ENCODE data around the gene FGF14.

Gene FGF14

GRCh38 chr13:102000764-102001163, 401.1 kb downstream of the FGF14 start:
- H3K79me2 ChIP-seq (ENCODE audit: control insufficient read depth, low read length) = no peaks in the 10 kb centered on the region
- no peak overlapping the region for H3K4me2 ChIP-seq (ENCODE audit: low read length)
- H3K36me3 ChIP-seq (ENCODE audit: control insufficient read depth, low read length) = no peaks in the 10 kb centered on the region
- H3K9me3 ChIP-seq (ENCODE audit: control insufficient read depth, insufficient read depth, low read length) = no peaks in the 10 kb centered on the region
- H3K27me3 ChIP-seq (ENCODE audit: control insufficient read depth, low read length) = no peaks in the 10 kb centered on the region
- no peak for TF ChIP-seq CTCF (IDR thresholded peaks at IDR 0.05; ENCODE audit: low read depth, low read length, poor library complexity, severe bottlenecking)
- TF ChIP-seq EZH2phosphoT487 (IDR thresholded peaks at IDR 0.05; ENCODE audit: borderline replicate concordance, low read length) = no peak
- H3K27ac ChIP-seq (ENCODE audit: low read depth, low read length) = no peak overlapping the region
- H3K9me2 ChIP-seq (replicated peaks; ENCODE audit: control insufficient read depth, low read length) = no peaks in the 10 kb centered on the region
- no peaks in the 10 kb centered on the region for H3K4me1 ChIP-seq (ENCODE audit: control insufficient read depth, low read length)
- no peak overlapping the region for H3K4me3 ChIP-seq (ENCODE audit: low read length)
- H3F3A ChIP-seq (ENCODE audit: control insufficient read depth, insufficient read depth) = no peaks in the 10 kb centered on the region
- no peaks in the 10 kb centered on the region for H4K20me1 ChIP-seq (ENCODE audit: control insufficient read depth, insufficient read depth, low read depth, low read length)

- Histone ChIP-seq H3K36me3 (ENCODE audit: control insufficient read depth, low read length) (no peaks in the 10 kb centered on the region), H3K27ac (ENCODE audit: low read depth, low read length) (no peak overlapping the region), H3K9me3 (ENCODE audit: control insufficient read depth, insufficient read depth, low read length) (no peaks in the 10 kb centered on the region), H3K79me2 (ENCODE audit: control insufficient read depth, low read length) (no peaks in the 10 kb centered on the region), H3F3A (ENCODE audit: control insufficient read depth, insufficient read depth) (no peaks in the 10 kb centered on the region), H3K4me3 (ENCODE audit: low read length) (no peak overlapping the region), H3K27me3 (ENCODE audit: control insufficient read depth, low read length) (no peaks in the 10 kb centered on the region), H3K4me1 (ENCODE audit: control insufficient read depth, low read length) (no peaks in the 10 kb centered on the region), H3K4me2 (ENCODE audit: low read length) (no peak overlapping the region), H3K9me2 (replicated peaks; ENCODE audit: control insufficient read depth, low read length) (no peaks in the 10 kb centered on the region), H4K20me1 (ENCODE audit: control insufficient read depth, insufficient read depth, low read depth, low read length) (no peaks in the 10 kb centered on the region)
- TF ChIP-seq EZH2phosphoT487 (IDR thresholded peaks at IDR 0.05; ENCODE audit: borderline replicate concordance, low read length) (no peak), CTCF (IDR thresholded peaks at IDR 0.05; ENCODE audit: low read depth, low read length, poor library complexity, severe bottlenecking) (no peak)
Measured at GRCh38 chr13:101998129-101998528, 403.7 kb downstream of the FGF14 start.

GRCh38 chr13:101996954-101997353, 404.9 kb downstream of the FGF14 start:
- TF ChIP-seq EZH2phosphoT487 (IDR thresholded peaks at IDR 0.05; ENCODE audit: borderline replicate concordance, low read length) = no peak
- no peaks in the 10 kb centered on the region for H3K79me2 ChIP-seq (ENCODE audit: control insufficient read depth, low read length)

GRCh38 chr13:101989798-101990350, 412.0 kb downstream of the FGF14 start:
- H3K9me2 ChIP-seq (replicated peaks; ENCODE audit: control insufficient read depth, low read length) = no peaks in the 10 kb centered on the region
- H3F3A ChIP-seq (ENCODE audit: control insufficient read depth, insufficient read depth) = no peaks in the 10 kb centered on the region
- no peaks in the 10 kb centered on the region for H4K20me1 ChIP-seq (ENCODE audit: control insufficient read depth, insufficient read depth, low read depth, low read length)
- H3K79me2 ChIP-seq (ENCODE audit: control insufficient read depth, low read length) = no peaks in the 10 kb centered on the region
- H3K9me3 ChIP-seq (ENCODE audit: control insufficient read depth, insufficient read depth, low read length) = no peaks in the 10 kb centered on the region
- TF ChIP-seq CTCF (IDR thresholded peaks at IDR 0.05; ENCODE audit: low read depth, low read length, poor library complexity, severe bottlenecking) (no peak), EZH2phosphoT487 (IDR thresholded peaks at IDR 0.05; ENCODE audit: borderline replicate concordance, low read length) (no peak)
- no peaks in the 10 kb centered on the region for H3K27me3 ChIP-seq (ENCODE audit: control insufficient read depth, low read length)
- no peaks in the 10 kb centered on the region for H3K4me1 ChIP-seq (ENCODE audit: control insufficient read depth, low read length)
- H3K4me2 ChIP-seq (ENCODE audit: low read length) = no peak overlapping the region
- no peaks in the 10 kb centered on the region for H3K36me3 ChIP-seq (ENCODE audit: control insufficient read depth, low read length)
- no peak overlapping the region for H3K4me3 ChIP-seq (ENCODE audit: low read length)
- H3K27ac ChIP-seq (ENCODE audit: low read depth, low read length) = no peak overlapping the region

More at GRCh38 chr13:101996954-101997353, 404.9 kb downstream of the FGF14 start:
- Histone ChIP-seq H3K4me3 (ENCODE audit: low read length) (no peak overlapping the region), H3K27ac (ENCODE audit: low read depth, low read length) (no peak overlapping the region), H3F3A (ENCODE audit: control insufficient read depth, insufficient read depth) (no peaks in the 10 kb centered on the region), H3K4me1 (ENCODE audit: control insufficient read depth, low read length) (no peaks in the 10 kb centered on the region), H3K27me3 (ENCODE audit: control insufficient read depth, low read length) (no peaks in the 10 kb centered on the region), H3K36me3 (ENCODE audit: control insufficient read depth, low read length) (no peaks in the 10 kb centered on the region), H3K9me3 (ENCODE audit: control insufficient read depth, insufficient read depth, low read length) (no peaks in the 10 kb centered on the region), H4K20me1 (ENCODE audit: control insufficient read depth, insufficient read depth, low read depth, low read length) (no peaks in the 10 kb centered on the region), H3K9me2 (replicated peaks; ENCODE audit: control insufficient read depth, low read length) (no peaks in the 10 kb centered on the region), H3K4me2 (ENCODE audit: low read length) (no peak overlapping the region)

All from DOHH2 (cell line).